Stimulated activated CD8-positive, alpha-beta memory T cell treated with anti-CD3 and anti-CD28 coated beads, Interleukin-4, amount 100 ng/mL, for 48 hours (primary cell): Measurements from ENCODE around the gene GORASP1.
"Not testable (repeated sequence)": the region's sequence is repeated elsewhere in the genome, so short reads cannot be mapped to it uniquely, and the experiment has no call there.

Source experiments
- DNase-seq: peaks from one replicate; pipeline ENCODE4 v3.0.0-alpha.2; 2020

GORASP1 gene

GRCh38 chr3:39062180-39062579, 45.2 kb downstream of the GORASP1 start:
- no peak for DNase-seq

DNA sequence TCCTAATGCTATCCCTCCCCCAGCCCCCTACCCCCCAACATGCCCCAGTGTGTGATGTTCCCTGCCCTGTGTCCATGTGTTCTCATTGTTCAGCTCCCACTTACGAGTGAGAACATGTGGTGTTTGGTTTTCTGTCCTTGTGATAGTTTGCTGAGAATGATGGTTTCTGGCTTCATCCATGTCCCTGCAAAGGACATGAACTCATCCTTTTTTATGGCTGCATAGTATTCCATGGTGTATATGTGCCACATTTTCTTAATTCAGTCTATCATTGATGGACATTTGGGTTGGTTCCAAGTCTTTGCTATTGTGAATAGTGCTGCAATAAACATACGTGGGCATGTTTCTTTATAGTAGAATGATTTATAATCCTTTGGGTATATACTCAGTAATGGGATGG, 46.2 kb downstream of the GORASP1 start:
- DNase-seq: not testable (repeated sequence)

DNA sequence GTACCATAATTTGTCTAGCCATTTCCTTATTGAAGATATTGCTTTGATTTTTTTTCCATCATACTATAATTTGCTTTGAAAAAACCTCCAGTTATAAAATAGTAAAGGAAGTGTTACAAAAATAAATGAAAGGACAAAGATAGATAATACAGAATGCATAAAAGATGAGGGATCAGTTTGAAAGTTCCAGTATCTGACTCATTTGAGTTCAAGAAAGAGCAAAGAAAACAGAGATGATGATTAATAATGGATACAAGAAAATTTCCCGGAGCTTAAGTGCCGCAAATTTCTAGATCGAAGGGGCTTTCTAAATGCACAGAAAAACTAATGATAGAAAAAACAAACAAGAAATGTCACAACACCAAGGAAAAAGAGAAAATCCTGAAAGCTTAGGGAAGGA, 51.3 kb downstream of the GORASP1 start:
- DNase-seq: no peak

GRCh38 chr3:39053696-39054095, 53.7 kb downstream of the GORASP1 start:
- DNase-seq: no peak

DNA sequence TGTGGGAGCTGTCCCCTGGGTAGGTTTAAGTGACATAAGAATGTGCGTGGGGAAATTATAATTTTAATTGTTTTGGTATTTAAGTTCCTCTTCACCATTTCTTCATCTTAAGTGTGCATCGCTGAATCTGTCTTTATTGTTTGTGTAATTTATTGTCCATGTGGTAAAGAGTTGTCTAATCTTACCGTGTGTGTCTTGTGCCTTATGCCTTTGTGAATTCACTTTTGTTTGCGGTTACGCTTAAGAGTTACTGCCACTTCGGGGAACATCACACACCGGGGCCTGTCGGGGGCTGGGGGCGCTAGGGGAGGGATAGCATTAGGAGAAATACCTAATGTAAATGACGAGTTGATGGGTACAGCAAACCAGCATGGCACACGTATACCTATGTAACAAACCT, 54.8 kb downstream of the GORASP1 start:
- no peak for DNase-seq

- DNase-seq: peak; percentile 95
Measured at GRCh38 chr3:39051649-39052561, 55.5 kb downstream of the GORASP1 start, which contains the start of the genes SCN11A and WDR48. Gene SCN11A (minus strand): TSS chr3:39051944. CDS start chr3:38950362, 101,582 bp downstream. Gene WDR48 (plus strand): TSS chr3:39052016. CDS start chr3:39052026, 10 bp downstream.

- no peak for DNase-seq
Measured at GRCh38 chr3:39050029-39050428, 57.4 kb downstream of the GORASP1 start.
